Esophagus squamous epithelium (tissue), 4 donors: ENCODE results near the gene CSMD2.

Experiments
- POLR2A ChIP-seq, 4 donors: fragments of 450-650 bp; IDR thresholded peaks; one replicate each; pipeline ENCODE4 v1.6.1; 2017; ENCODE audit warnings: antibody characterized with exemption in 4 of 4, mild to moderate bottlenecking in 4 of 4, moderate library complexity in 3 of 4
- TF ChIP-seq, protein P1 (sequence below), 6 experiments: fragments of 450-650 bp in 4 of 6; fragments of 200-600 bp in 2 of 6; sonication (generic) in 2 of 6; IDR thresholded peaks; one replicate each; pipeline ENCODE4 v1.5.1; 2016 to 2019; ENCODE audit warnings: antibody characterized with exemption in 6 of 6, mild to moderate bottlenecking in 4 of 6, moderate library complexity in 4 of 6

DNA sequence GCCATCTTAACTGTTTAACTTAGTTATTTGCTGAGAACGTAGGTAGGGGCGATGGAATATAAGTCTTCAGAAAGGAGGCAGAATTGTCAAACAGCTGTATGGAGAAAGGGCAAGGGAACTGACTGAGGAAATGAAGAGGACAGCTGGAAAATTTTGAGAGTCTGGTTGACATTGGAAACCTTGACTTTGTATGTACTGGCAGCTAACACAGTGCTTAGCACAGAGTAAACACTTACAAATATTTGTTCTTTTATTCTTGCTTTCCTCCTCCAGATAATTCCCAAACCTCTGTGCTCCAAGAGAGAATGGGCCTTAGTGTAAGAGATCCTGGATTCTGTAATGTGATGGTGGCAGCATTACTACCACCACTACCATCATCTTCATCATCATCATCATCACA, 601.3 kb downstream of the CSMD2 start:
- TF ChIP-seq, protein P1, sequence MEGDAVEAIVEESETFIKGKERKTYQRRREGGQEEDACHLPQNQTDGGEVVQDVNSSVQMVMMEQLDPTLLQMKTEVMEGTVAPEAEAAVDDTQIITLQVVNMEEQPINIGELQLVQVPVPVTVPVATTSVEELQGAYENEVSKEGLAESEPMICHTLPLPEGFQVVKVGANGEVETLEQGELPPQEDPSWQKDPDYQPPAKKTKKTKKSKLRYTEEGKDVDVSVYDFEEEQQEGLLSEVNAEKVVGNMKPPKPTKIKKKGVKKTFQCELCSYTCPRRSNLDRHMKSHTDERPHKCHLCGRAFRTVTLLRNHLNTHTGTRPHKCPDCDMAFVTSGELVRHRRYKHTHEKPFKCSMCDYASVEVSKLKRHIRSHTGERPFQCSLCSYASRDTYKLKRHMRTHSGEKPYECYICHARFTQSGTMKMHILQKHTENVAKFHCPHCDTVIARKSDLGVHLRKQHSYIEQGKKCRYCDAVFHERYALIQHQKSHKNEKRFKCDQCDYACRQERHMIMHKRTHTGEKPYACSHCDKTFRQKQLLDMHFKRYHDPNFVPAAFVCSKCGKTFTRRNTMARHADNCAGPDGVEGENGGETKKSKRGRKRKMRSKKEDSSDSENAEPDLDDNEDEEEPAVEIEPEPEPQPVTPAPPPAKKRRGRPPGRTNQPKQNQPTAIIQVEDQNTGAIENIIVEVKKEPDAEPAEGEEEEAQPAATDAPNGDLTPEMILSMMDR (IDR thresholded peaks at IDR 0.05) = no peak
- no peak for TF ChIP-seq POLR2A (IDR thresholded peaks at IDR 0.05)
